Upper lobe of left lung (tissue), 6 donors: Measurements from ENCODE around the gene NPHP4. TPM values are rescaled to one million over a fixed set of nuclear protein-coding genes. Genes with fewer than 3 reads are reported as not detected.

ENCODE experiments used
- ATAC-seq, 2 donors: fragments of 200-7000 bp; cut with Tn5 transposase; one replicate each; pipeline ENCODE4 v1.9.1; 2022; ENCODE audit warnings: mild to moderate bottlenecking in 2 of 2, moderate library complexity in 2 of 2; ENCODE audit not compliant: low FRiP score in 2 of 2
- DNase-seq, 2 donors: peaks; one replicate each; pipeline ENCODE4 v3.0.0-alpha.2; 2019 to 2020
- H3K27ac ChIP-seq, 4 donors: fragments of 200-600 bp; sonication (generic); one replicate each; pipeline ENCODE4 v1.5.1; 2016 to 2019
- H3K27me3 ChIP-seq, 4 donors: fragments of 200-600 bp; sonication (generic); one replicate each; pipeline ENCODE4 v1.5.1; 2017 to 2019
- H3K36me3 ChIP-seq, 4 donors: fragments of 200-600 bp; sonication (generic); one replicate each; pipeline ENCODE4 v1.5.1; 2016 to 2019
- H3K4me1 ChIP-seq, 4 donors: fragments of 200-600 bp; sonication (generic); one replicate each; pipeline ENCODE4 v1.5.1; 2018 to 2019
- H3K4me3 ChIP-seq, 4 donors: fragments of 200-600 bp; sonication (generic); one replicate each; pipeline ENCODE4 v1.5.1; 2017 to 2019; ENCODE audit warnings: mild to moderate bottlenecking in 2 of 4, moderate library complexity in 1 of 4
- H3K9me3 ChIP-seq, 4 donors: fragments of 200-600 bp; sonication (generic); one replicate each; pipeline ENCODE4 v1.5.1; 2018 to 2019
- CTCF ChIP-seq, 6 experiments: fragments of 450-650 bp in 4 of 6; fragments of 200-600 bp in 2 of 6; sonication (generic) in 2 of 6; IDR thresholded peaks; one replicate each; pipeline ENCODE4 v1.5.1; 2016 to 2019; ENCODE audit warnings: antibody characterized with exemption in 6 of 6
- EP300 ChIP-seq, 4 donors: sonication (generic); formaldehyde crosslinking; IDR thresholded peaks; one replicate each; pipeline ENCODE4 v1.5.1; 2017; ENCODE audit warnings: antibody characterized with exemption in 4 of 4, control low read depth in 2 of 4
- POLR2A ChIP-seq, 4 donors: fragments of 450-650 bp; IDR thresholded peaks; one replicate each; pipeline ENCODE4 v1.5.1; 2016 to 2017; ENCODE audit warnings: antibody characterized with exemption in 4 of 4, mild to moderate bottlenecking in 2 of 4
- POLR2AphosphoS5 ChIP-seq, 2 donors: sonication (generic); formaldehyde crosslinking; IDR thresholded peaks; one replicate each; pipeline ENCODE4 v1.5.1; 2017; ENCODE audit warnings: antibody characterized with exemption in 2 of 2
- WGBS, 2 donors: methylation state at CpG; one replicate each; pipeline ENCODE4 v1.1.5; 2017 to 2018; 5-methylcytosine and 5-hydroxymethylcytosine counted together
- total RNA-seq, 6 donors: library from RNA; depleted of rRNA in 4 of 6; stranded (reverse); fragments of >200 nt in 4 of 6; gene quantifications; one replicate each; pipeline versions ENCODE4 v1.1.0 to v1.2.1, GENCODE V29; 2016 to 2021
- donor health status: DM: no; HTN: no; CAD: no; lungs with moderate emphysema.
- donor health status: DM: no; HTN: yes; CAD: no; lungs with severe emphysema.

The NPHP4 gene
- total RNA-seq, 6 donors from 2014 or later = 13.5 to 45.1 (median 19.9) TPM

- H3K4me1 ChIP-seq = peaks cover 4 to 24% (median 16%) of the 10 kb centered on the region in 4 donors
- H3K4me3 ChIP-seq = no peak overlapping the region
- no peaks in the 10 kb centered on the region for H3K27me3 ChIP-seq
- no peak for TF ChIP-seq CTCF (IDR thresholded peaks at IDR 0.05)
- ATAC-seq (no peak), DNase-seq (no peak)
- H3K27ac ChIP-seq = no peak overlapping the region
- H3K36me3 ChIP-seq = peaks cover 0 to 3% (median 0%) of the 10 kb centered on the region in 4 donors
- WGBS, 2 donors = 72 to 77% methylated on average over 7 of the region's 7 CpGs
- no peaks in the 10 kb centered on the region for H3K9me3 ChIP-seq
Observed at GRCh38 chr1:6030132-6030531, 37.9 kb upstream of the NPHP4 start.

- H3K9me3 ChIP-seq = no peaks in the 10 kb centered on the region
- 85 to 87% methylated on average over 5 of the region's 5 CpGs for WGBS, 2 donors
- ATAC-seq (no peak), DNase-seq (no peak)
- H3K27me3 ChIP-seq = no peaks in the 10 kb centered on the region
- peaks cover 5 to 24% (median 15%) of the 10 kb centered on the region in 4 donors for H3K4me1 ChIP-seq
- H3K36me3 ChIP-seq = peaks cover 0 to 3% (median 0%) of the 10 kb centered on the region in 4 donors
- H3K4me3 ChIP-seq = no peak overlapping the region
- TF ChIP-seq POLR2A (IDR thresholded peaks at IDR 0.05) = no peak
- no peak for TF ChIP-seq CTCF (IDR thresholded peaks at IDR 0.05)
- H3K27ac ChIP-seq = peak overlapping the region; percentile 76 to 87 (median 80)
Observed at GRCh38 chr1:6029351-6029750, 37.1 kb upstream of the NPHP4 start.

- Histone ChIP-seq H3K9me3 (no peaks in the 10 kb centered on the region), H3K4me3 (peak overlapping the region in 3 of 4 donors; percentile 42 to 54 (median 44)), H3K4me1 (peaks cover 5 to 24% (median 14%) of the 10 kb centered on the region in 4 donors), H3K27ac (peak overlapping the region; percentile 76 to 87 (median 80)), H3K36me3 (peaks cover 0 to 3% (median 0%) of the 10 kb centered on the region in 4 donors), H3K27me3 (no peaks in the 10 kb centered on the region)
- WGBS, 2 donors = 65 to 68% methylated on average over 5 to 19 of the region's 19 CpGs
- ATAC-seq (peak; percentile 32 to 80), DNase-seq (peak in 1 of 2 donors; percentile 76)
- TF ChIP-seq CTCF (IDR thresholded peaks at IDR 0.05) (no peak), POLR2A (IDR thresholded peaks at IDR 0.05) (peak in 1 of 4 donors; percentile 60), POLR2AphosphoS5 (IDR thresholded peaks at IDR 0.05) (peak; percentile 32 to 68), EP300 (IDR thresholded peaks at IDR 0.05) (peak in 1 of 4 donors; percentile 48)
Observed at GRCh38 chr1:6028042-6028850, 36.0 kb upstream of the NPHP4 start.

- H3K9me3 ChIP-seq = no peaks in the 10 kb centered on the region
- H3K4me1 ChIP-seq = peaks cover 5 to 24% (median 14%) of the 10 kb centered on the region in 4 donors
- DNase-seq = no peak
- no peak for TF ChIP-seq EP300 (IDR thresholded peaks at IDR 0.05)
- TF ChIP-seq POLR2AphosphoS5 (IDR thresholded peaks at IDR 0.05) = no peak
- TF ChIP-seq POLR2A (IDR thresholded peaks at IDR 0.05) = no peak
- peaks cover 0 to 3% (median 0%) of the 10 kb centered on the region in 4 donors for H3K36me3 ChIP-seq
- peak in 1 of 2 donors; percentile 34 for ATAC-seq
- 37 to 63% methylated on average over 10 of the region's 10 CpGs for WGBS, 2 donors
- H3K4me3 ChIP-seq = peak overlapping the region in 3 of 4 donors; percentile 42 to 54 (median 44)
- peak overlapping the region; percentile 76 to 87 (median 80) for H3K27ac ChIP-seq
- H3K27me3 ChIP-seq = no peaks in the 10 kb centered on the region
Observed at GRCh38 chr1:6027591-6027990, 35.4 kb upstream of the NPHP4 start.

- 39% methylated on average over 14 of the region's 34 CpGs; no CpG with 5 or more reads in 1 of the 2 donors for WGBS, 2 donors
- ATAC-seq = peak; percentile 90 to 93
- H3K4me3 ChIP-seq = peak overlapping the region in 3 of 4 donors; percentile 42 to 54 (median 44)
Observed at GRCh38 chr1:6026095-6026809, 34.0 kb upstream of the NPHP4 start.

More at GRCh38 chr1:6026095-6026809, 34.0 kb upstream of the NPHP4 start:
- peak in 1 of 4 donors; percentile 11 for TF ChIP-seq EP300 (IDR thresholded peaks at IDR 0.05)
- TF ChIP-seq POLR2A (IDR thresholded peaks at IDR 0.05) = peak in 2 of 4 donors; percentile 16 to 86
- TF ChIP-seq CTCF (IDR thresholded peaks at IDR 0.05) = no peak
- TF ChIP-seq POLR2AphosphoS5 (IDR thresholded peaks at IDR 0.05) = peak; percentile 64 to 82
- H3K4me1 ChIP-seq = peaks cover 5 to 24% (median 14%) of the 10 kb centered on the region in 4 donors
- H3K27me3 ChIP-seq = no peaks in the 10 kb centered on the region
- DNase-seq = peak; percentile 95
- peak overlapping the region; percentile 76 to 87 (median 80) for H3K27ac ChIP-seq
- peaks cover 0 to 3% (median 0%) of the 10 kb centered on the region in 4 donors for H3K36me3 ChIP-seq
- H3K9me3 ChIP-seq = no peaks in the 10 kb centered on the region
